CD4-positive, alpha-beta T cell treated with Interleukin-17A for 1 hour (primary cell): ENCODE measurements around the gene LENG8.

ENCODE experiments used
- DNase-seq: peaks from one replicate; pipeline ENCODE4 v3.0.0-alpha.2; 2020

LENG8 gene

GRCh38 chr19:54424660-54425381 lies 24.2 kb upstream of the LENG8 start:
- no peak for DNase-seq

- DNase-seq, result no peak
These were observed 23.6 kb upstream of the LENG8 start for GRCh38 chr19:54425382-54425723.

DNA sequence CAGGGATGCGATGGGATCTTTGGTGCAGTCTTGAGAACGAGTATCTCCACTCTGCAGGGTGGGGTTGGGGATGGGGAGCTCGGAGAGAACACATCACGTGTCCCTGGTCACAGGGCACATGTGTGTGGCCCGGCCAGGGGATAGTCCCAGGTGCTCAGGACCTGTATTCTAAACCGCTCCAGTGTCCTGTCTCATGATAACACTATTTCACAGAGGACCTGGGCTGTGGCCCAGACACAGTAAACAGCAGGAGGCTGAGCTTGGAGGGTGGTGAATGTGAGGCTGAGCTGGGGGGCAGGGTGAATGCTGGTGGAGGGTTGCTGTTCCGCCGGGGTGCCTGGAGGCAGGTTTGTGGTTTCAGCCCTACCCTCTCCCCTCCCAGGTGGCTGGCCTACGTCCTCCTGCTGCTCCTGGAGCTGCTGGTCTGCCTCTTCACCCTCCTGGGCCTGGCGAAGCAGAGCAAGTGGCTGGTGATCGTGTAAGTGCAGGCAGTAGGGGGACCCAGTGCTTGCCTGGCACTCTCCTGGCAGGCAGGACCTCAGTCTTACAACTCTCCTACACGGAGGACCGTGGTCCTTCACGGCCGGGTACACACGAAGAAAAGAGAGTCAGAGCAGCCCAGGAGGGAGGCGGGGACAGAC lies 22.6 kb upstream of the LENG8 start:
- no peak for DNase-seq

DNA sequence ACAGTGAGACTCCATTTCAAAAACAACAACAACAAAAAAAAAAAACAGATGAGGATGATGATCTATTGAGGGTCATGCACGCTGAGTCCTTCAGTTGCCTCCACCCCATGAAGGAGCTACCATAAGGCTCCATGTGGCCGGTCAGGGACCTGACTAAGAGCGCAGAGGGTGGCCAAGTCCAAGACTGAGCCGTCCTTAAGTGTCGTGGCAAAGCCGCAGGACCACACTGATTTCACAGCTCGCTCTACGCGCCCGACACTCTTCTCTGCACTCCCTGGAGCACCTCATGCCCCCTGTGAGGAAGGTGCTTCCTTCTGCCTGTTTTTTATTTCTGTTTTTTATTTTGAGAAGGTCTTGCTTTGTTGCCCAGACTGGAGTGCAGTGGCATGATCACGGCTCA lies 21.4 kb upstream of the LENG8 start:
- no peak for DNase-seq

- no peak for DNase-seq
These were observed 20.4 kb upstream of the LENG8 start for GRCh38 chr19:54428323-54429175.

GRCh38 chr19:54429176-54429495 lies 19.9 kb upstream of the LENG8 start:
- DNase-seq, result no peak

- DNase-seq, result no peak
These were observed 19.3 kb upstream of the LENG8 start for GRCh38 chr19:54429545-54430227.

GRCh38 chr19:54430306-54431254 lies 18.4 kb upstream of the LENG8 start:
- peak; percentile 46 for DNase-seq

GRCh38 chr19:54431255-54431838 lies 17.7 kb upstream of the LENG8 start:
- DNase-seq, result no peak

GRCh38 chr19:54432144-54432738 lies 16.8 kb upstream of the LENG8 start:
- no peak for DNase-seq

DNA sequence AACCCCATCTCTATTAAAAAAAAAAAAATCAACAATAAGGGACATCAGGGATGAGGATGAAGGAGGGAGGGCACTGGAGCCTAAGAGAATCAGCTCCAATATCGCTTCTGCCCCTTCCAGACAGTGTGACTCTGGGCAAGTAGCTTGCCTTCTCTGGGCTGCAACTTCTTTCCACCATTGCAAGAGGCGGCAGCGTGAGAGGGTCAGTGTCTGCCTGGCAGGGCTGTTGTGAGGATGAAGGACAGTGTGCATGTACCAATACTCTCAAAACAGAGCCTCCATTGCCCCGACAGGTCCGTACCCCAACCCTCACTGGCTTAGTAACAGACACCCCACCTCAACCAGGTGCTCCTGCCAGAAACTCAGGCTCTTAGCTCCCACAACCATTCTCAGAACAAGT lies 15.3 kb upstream of the LENG8 start:
- no peak for DNase-seq

GRCh38 chr19:54434112-54434872 lies 14.7 kb upstream of the LENG8 start:
- no peak for DNase-seq

GRCh38 chr19:54434873-54435214 lies 14.2 kb upstream of the LENG8 start:
- DNase-seq, result no peak

DNA sequence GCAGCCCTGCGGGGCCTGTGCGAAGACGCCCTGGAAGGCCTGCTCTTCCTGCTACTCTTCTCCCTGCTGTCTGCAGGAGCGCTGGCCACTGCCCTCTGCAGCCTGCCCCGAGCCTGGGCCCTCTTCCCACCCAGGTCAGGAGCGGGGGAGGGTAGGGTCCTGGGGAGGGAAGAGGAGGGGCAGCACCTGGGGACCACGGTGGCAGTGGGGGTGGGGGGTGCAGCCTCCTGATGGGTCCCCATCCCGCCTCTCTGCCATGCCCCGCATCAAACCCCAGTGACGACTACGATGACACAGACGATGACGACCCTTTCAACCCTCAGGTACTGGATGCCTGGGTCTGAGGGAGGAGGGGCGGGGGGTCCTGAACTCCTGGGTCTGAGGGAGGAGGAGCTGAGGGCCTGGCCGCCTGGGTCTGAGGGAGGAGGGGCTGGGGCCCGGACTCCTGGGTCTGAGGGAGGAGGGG lies 13.4 kb upstream of the LENG8 start:
- no peak for DNase-seq

- DNase-seq, result no peak
These were observed 12.9 kb upstream of the LENG8 start for GRCh38 chr19:54436031-54436523.

DNA sequence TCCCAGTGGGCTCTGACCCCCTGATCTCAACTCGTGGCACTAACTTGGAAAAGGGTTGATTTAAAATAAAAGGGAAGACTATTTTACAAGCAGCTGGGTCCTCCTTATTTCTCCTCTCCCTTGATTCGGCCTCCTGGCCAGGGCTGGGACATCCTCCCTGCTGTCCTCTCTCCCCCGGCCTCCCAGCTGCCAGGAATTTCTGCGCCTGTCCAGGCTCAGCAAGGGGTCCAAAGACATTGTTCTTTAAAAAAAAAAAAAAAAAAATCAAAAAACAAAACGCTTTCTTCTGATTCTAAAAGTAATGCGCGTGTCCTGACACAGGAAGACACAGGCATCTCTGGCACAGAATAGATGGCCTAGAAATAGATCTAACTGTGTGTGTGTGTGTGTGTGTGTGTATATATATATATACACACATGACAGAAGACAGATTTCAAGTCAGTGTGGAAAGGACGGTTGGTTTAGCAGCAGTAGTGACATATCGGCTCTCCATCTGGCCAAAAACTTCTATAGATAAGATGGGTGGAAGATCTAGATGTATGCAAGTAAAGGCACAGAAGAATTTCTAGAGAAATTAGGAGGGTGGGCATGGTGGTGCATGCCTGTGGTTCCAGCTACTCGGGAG lies 12.3 kb upstream of the LENG8 start:
- DNase-seq, result no peak

DNA sequence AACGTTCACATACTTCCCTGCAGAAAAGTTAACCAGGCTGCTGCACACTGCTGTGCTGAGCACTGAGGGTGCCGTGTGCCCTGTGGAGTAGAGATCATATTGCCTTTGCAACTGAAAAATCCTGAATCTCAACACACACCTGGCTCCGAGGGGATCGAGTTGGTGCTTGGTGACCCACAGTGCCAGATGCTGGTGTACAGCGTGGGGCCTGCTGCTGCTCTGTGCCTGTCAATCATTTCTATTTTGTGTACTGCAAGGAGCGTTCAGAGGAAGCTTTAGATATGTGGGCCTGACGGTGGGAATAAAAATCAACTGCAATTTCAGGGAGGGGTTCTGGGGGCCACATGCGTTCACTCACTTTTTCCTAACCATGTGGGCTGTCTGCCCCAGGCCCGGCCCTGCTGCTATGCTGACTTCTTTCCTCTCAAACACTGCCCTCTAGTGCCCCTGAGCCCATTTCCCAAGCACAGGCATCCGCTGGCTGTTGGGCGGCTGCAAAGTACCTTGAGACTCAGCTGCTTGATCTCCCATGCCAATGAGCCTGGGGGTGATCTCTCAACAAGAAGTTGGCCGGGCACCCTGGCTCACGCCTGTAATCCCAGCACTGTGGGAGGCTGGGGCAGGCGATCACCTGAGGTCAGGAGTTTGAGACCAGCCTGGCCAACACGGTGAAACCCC lies 9.7 kb upstream of the LENG8 start:
- DNase-seq, result no peak

DNA sequence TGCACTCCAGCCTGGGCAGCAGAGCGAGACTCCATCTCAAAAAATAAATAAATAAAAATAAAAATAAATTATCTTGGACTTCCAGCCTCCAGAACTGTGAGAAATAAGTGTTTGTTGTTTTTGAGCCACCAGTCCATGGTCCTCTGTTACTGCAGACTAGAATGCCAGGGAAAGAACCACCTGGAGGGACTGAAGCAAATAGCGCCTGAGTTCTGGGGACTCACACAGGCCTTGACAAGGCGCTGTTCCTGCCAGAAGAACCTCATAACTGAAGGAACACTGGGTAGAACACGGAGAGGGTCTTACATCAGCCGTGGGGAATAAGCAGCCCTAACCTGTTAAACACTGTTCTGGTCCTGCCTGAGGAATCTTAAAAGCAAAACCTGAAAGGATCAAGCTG lies 8.4 kb upstream of the LENG8 start:
- DNase-seq, result no peak

GRCh38 chr19:54444737-54445136 lies 4.3 kb upstream of the LENG8 start:
- no peak for DNase-seq
